ENCODE measurements around the gene ADAMTSL2. TPM values are rescaled to one million over a fixed set of nuclear protein-coding genes. Genes with fewer than 3 reads are reported as not detected.

ADAMTSL2 gene
- 0.21 and 0.31 TPM in 2 replicates for polyA plus RNA-seq (2012; rRNA removed)
- 0.08 and 0.28 TPM in 2 replicates for polyA plus RNA-seq (2012; cell fraction: cytosol; rRNA removed)
- polyA plus RNA-seq (2012; cell fraction: nucleus; rRNA removed): 0.27 and 0.68 TPM in 2 replicates

DNA sequence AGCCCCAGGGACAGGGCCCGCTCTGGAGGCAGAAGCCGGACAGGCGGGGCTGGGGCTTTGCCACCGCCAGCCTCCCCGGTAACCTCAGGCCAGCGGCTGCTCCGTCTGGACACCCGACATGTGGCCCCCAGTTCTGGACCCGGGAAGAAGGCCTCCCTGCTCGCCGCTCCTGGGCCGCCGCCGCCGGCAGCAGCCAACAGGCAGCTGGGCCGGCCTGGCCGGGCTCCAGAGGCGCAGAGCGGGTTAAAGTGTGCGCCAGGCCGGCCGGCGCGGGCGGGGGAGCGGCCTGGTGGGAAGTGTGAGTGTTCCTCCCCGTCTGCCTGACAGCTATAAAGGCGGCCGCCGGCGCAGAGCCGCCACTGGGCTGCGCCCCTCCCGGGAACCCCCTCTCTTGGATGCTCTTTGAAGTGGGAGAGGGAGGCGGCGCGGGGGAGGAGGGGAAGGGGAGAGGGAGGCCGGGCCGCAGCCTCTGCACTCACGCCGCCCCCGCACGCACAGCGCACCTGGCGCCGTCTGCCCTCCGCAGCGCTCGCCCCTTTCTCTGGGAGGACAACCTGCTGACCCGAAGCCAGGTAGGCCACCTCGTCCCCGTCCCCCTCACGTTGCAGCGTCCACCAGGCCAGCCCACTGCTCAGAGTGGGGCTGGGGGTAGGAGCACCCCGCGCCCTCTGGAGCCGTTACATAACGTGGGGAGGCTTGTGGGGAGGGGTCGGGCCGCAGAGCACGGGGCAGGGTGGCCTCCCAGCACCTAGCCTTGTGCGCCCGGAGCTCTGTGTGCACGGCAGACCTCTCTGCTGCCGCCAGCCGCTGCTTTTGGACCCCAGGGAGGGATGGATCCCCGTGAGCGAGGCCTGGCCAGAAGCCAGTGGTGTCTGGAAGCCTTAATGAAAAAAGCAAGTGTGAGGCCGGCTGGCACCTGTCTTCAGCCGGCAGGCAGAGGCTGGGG is at the start of gene ADAMTSL2:
ADAMTSL2 (plus strand) TSS at position 359 of the 946 bp plus-strand sequence. CDS start 2,009 bp downstream, outside the sequence.
- 11% methylated on average over 12 of the region's 70 CpGs for WGBS (ENCODE audit: low lambda C conversion rate)
- DNase-seq: peak; percentile 90
- TF ChIP-seq, protein P1, sequence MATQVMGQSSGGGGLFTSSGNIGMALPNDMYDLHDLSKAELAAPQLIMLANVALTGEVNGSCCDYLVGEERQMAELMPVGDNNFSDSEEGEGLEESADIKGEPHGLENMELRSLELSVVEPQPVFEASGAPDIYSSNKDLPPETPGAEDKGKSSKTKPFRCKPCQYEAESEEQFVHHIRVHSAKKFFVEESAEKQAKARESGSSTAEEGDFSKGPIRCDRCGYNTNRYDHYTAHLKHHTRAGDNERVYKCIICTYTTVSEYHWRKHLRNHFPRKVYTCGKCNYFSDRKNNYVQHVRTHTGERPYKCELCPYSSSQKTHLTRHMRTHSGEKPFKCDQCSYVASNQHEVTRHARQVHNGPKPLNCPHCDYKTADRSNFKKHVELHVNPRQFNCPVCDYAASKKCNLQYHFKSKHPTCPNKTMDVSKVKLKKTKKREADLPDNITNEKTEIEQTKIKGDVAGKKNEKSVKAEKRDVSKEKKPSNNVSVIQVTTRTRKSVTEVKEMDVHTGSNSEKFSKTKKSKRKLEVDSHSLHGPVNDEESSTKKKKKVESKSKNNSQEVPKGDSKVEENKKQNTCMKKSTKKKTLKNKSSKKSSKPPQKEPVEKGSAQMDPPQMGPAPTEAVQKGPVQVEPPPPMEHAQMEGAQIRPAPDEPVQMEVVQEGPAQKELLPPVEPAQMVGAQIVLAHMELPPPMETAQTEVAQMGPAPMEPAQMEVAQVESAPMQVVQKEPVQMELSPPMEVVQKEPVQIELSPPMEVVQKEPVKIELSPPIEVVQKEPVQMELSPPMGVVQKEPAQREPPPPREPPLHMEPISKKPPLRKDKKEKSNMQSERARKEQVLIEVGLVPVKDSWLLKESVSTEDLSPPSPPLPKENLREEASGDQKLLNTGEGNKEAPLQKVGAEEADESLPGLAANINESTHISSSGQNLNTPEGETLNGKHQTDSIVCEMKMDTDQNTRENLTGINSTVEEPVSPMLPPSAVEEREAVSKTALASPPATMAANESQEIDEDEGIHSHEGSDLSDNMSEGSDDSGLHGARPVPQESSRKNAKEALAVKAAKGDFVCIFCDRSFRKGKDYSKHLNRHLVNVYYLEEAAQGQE (IDR thresholded peaks at IDR 0.05; ENCODE audit: low read depth, low read length): no peak
- no peak for TF ChIP-seq GATA2 (CRISPR knock-in tag; IDR thresholded peaks at IDR 0.05)
- TF ChIP-seq POLR2AphosphoS5 (IDR thresholded peaks at IDR 0.05; ENCODE audit: low read depth, low read length): no peak
- no peak for TF ChIP-seq MEF2A (IDR thresholded peaks at IDR 0.05; ENCODE audit: borderline replicate concordance, low read depth)
- TF ChIP-seq RCOR1 (IDR thresholded peaks at IDR 0.05; ENCODE audit: low read length): peak; percentile 75
- TF ChIP-seq, protein P2, sequence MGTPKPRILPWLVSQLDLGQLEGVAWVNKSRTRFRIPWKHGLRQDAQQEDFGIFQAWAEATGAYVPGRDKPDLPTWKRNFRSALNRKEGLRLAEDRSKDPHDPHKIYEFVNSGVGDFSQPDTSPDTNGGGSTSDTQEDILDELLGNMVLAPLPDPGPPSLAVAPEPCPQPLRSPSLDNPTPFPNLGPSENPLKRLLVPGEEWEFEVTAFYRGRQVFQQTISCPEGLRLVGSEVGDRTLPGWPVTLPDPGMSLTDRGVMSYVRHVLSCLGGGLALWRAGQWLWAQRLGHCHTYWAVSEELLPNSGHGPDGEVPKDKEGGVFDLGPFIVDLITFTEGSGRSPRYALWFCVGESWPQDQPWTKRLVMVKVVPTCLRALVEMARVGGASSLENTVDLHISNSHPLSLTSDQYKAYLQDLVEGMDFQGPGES (IDR thresholded peaks at IDR 0.05; ENCODE audit: low read depth, low read length): no peak
- TF ChIP-seq RAD21 (IDR thresholded peaks at IDR 0.05; ENCODE audit: low read length): peak; percentile 11; the same call in 1 of the 2 replicates
- no peak for TF ChIP-seq RFX5 (IDR thresholded peaks at IDR 0.05; ENCODE audit: low read length)
- TF ChIP-seq, protein P3, sequence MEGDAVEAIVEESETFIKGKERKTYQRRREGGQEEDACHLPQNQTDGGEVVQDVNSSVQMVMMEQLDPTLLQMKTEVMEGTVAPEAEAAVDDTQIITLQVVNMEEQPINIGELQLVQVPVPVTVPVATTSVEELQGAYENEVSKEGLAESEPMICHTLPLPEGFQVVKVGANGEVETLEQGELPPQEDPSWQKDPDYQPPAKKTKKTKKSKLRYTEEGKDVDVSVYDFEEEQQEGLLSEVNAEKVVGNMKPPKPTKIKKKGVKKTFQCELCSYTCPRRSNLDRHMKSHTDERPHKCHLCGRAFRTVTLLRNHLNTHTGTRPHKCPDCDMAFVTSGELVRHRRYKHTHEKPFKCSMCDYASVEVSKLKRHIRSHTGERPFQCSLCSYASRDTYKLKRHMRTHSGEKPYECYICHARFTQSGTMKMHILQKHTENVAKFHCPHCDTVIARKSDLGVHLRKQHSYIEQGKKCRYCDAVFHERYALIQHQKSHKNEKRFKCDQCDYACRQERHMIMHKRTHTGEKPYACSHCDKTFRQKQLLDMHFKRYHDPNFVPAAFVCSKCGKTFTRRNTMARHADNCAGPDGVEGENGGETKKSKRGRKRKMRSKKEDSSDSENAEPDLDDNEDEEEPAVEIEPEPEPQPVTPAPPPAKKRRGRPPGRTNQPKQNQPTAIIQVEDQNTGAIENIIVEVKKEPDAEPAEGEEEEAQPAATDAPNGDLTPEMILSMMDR (IDR thresholded peaks at IDR 0.05): no peak
- TF ChIP-seq EP300 (IDR thresholded peaks at IDR 0.05; ENCODE audit: borderline replicate concordance in 1 of 2, low read depth in 1 of 2, low read length in 1 of 2): peak in 1 of 2 experiments; percentile 84; a peak in 2 of 4 replicates
- no peak for TF ChIP-seq NRF1 (IDR thresholded peaks at IDR 0.05; ENCODE audit: low read depth, low read length)
- TF ChIP-seq USF2 (IDR thresholded peaks at IDR 0.05; ENCODE audit: borderline replicate concordance, low read depth, low read length): no peak
- TF ChIP-seq, protein P4, sequence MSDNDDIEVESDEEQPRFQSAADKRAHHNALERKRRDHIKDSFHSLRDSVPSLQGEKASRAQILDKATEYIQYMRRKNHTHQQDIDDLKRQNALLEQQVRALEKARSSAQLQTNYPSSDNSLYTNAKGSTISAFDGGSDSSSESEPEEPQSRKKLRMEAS (IDR thresholded peaks at IDR 0.05; ENCODE audit: low read depth): no peak
- TF ChIP-seq TCF12 (IDR thresholded peaks at IDR 0.05): peak; percentile 32; the same call in 1 of the 2 replicates
- no peak for TF ChIP-seq EZH2phosphoT487 (IDR thresholded peaks at IDR 0.05; ENCODE audit: borderline replicate concordance, low read depth)
- peak; percentile 57 for TF ChIP-seq NFIC (IDR thresholded peaks at IDR 0.05; ENCODE audit: borderline replicate concordance)
- TF ChIP-seq TEAD4 (IDR thresholded peaks at IDR 0.05; ENCODE audit: borderline replicate concordance, insufficient read depth): no peak
- TF ChIP-seq, protein P5, sequence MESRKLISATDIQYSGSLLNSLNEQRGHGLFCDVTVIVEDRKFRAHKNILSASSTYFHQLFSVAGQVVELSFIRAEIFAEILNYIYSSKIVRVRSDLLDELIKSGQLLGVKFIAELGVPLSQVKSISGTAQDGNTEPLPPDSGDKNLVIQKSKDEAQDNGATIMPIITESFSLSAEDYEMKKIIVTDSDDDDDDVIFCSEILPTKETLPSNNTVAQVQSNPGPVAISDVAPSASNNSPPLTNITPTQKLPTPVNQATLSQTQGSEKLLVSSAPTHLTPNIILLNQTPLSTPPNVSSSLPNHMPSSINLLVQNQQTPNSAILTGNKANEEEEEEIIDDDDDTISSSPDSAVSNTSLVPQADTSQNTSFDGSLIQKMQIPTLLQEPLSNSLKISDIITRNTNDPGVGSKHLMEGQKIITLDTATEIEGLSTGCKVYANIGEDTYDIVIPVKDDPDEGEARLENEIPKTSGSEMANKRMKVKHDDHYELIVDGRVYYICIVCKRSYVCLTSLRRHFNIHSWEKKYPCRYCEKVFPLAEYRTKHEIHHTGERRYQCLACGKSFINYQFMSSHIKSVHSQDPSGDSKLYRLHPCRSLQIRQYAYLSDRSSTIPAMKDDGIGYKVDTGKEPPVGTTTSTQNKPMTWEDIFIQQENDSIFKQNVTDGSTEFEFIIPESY (IDR thresholded peaks at IDR 0.05; ENCODE audit: borderline replicate concordance, low read depth): no peak
- no peak for TF ChIP-seq JUND (IDR thresholded peaks at IDR 0.05)
- TF ChIP-seq RXRA (IDR thresholded peaks at IDR 0.05; ENCODE audit: borderline replicate concordance, low read depth): no peak
- no peak for TF ChIP-seq YY1 (IDR thresholded peaks at IDR 0.05; ENCODE audit: low read depth)

More for the DNA sequence above, at the start of gene ADAMTSL2:
- Histone ChIP-seq H3K4me2 (peak within 1 kb of the TSS; percentile 44; the same call in 1 of the 2 replicates), H3K4me3 (ENCODE audit: low read depth in 2 of 2, low read length in 1 of 2) (peak within 1 kb of the TSS in 1 of 2 experiments; percentile 49; a peak in 2 of 4 replicates), H3K9me2 (no peaks in the 10 kb centered on the region), H3K36me3 (replicated peaks in 1 of 2; ENCODE audit: control insufficient read depth in 1 of 2, insufficient read depth in 2 of 2, low read length in 1 of 2) (no peaks in the 10 kb centered on the region), H3K9ac (no peak within 1 kb of the TSS), H3K79me2 (ENCODE audit: insufficient read depth) (no peaks in the 10 kb centered on the region), H4K20me1 (ENCODE audit: insufficient read depth) (no peaks in the 10 kb centered on the region), H2AFZ (ENCODE audit: low read depth) (no peak within 1 kb of the TSS), H3K27me3 (ENCODE audit: insufficient read depth) (no peaks in the 10 kb centered on the region), H3K4me1 (ENCODE audit: control insufficient read depth in 1 of 2, insufficient read depth in 2 of 2, low read depth in 1 of 2, low read length in 1 of 2) (peaks cover 0 to 78% of the 10 kb centered on the region in 2 experiments; a peak in 3 of 4 replicates), H3K9me3 (no peaks in the 10 kb centered on the region), H3F3A (replicated peaks; ENCODE audit: insufficient read depth) (no peaks in the 10 kb centered on the region), H3K27ac (ENCODE audit: low read depth in 2 of 2, low read length in 1 of 2) (peak within 1 kb of the TSS in 1 of 2 experiments; percentile 100; a peak in 3 of 4 replicates)
- ChIA-PET CTCF (interaction anchor here (0.7 to 5.8 kb wide), 38 partner anchors 10 to 208 kb away, joined by 3 to 51 read pairs (median 4); partner anchors contain the start of genes DBH and MYMK), POLR2A (interaction anchor here (0.5 to 10.7 kb wide), 31 partner anchors 9 to 204 kb away, joined by 3 to 150 read pairs (median 6); partner anchors contain the start of genes DBH, FAM163B and SARDH)

Measured in SK-N-SH (cell line).